ENCODE measurements around the gene CTNNA1. TPM values are rescaled to one million over a fixed set of nuclear protein-coding genes. Genes with fewer than 3 reads are reported as not detected.
A peak's percentile ranks its signal among the peaks of the same experiment; 100 is the strongest.

Gene CTNNA1
- polyA plus RNA-seq, 1 donor (not counting 4 experiments of a cell fraction or from before 2014, with no cell fraction given), result 119 TPM

GRCh38 chr5:138824924-138825863 is 72.0 kb downstream of the CTNNA1 start:
- peaks cover 8% of the 10 kb centered on the region for H4K20me1 ChIP-seq (ENCODE audit: control insufficient read depth, extremely low read depth, insufficient read depth, low read length)
- H2AFZ ChIP-seq (ENCODE audit: control insufficient read depth, low read length), result no peak overlapping the region
- no peaks in the 10 kb centered on the region for H3K4me1 ChIP-seq (ENCODE audit: control insufficient read depth, extremely low read depth, insufficient read depth, low read length)
- dilution Hi-C loops (cut with MboI; ENCODE audit: extremely low pct_ligation_motif_present, low sequenced_read_pairs), result no loop called here
- H3K4me2 ChIP-seq (ENCODE audit: control insufficient read depth, extremely low read depth, insufficient read depth, low read depth, low read length), result no peak overlapping the region
- H3K36me3 ChIP-seq (ENCODE audit: control insufficient read depth in 2 of 2, extremely low read depth in 1 of 2, insufficient read depth in 2 of 2, low read length in 2 of 2), result peaks cover 22% of the 10 kb centered on the region in 2 experiments
- DNase-seq (ENCODE audit: low read depth, low spot score) (no peak), FAIRE-seq (no peak)
- H3K9ac ChIP-seq (ENCODE audit: control insufficient read depth, extremely low read depth, insufficient read depth, low read length), result no peak overlapping the region
- H3K79me2 ChIP-seq (ENCODE audit: control insufficient read depth, insufficient read depth, low read length), result peaks cover 40% of the 10 kb centered on the region
- H3K27ac ChIP-seq (ENCODE audit: control insufficient read depth, insufficient read depth, low read length), result no peak overlapping the region
- TF ChIP-seq EZH2 (IDR thresholded peaks at IDR 0.05; ENCODE audit: low read length) (no peak), CTCF (optimal IDR thresholded peaks at IDR 0.05 in 1 of 3, IDR thresholded peaks at IDR 0.05 in 1 of 3, conservative IDR thresholded peaks at IDR 0.05 in 1 of 3; ENCODE audit: extremely low read depth in 1 of 3, insufficient read depth in 2 of 3, low read length in 3 of 3) (peak in 2 of 3 experiments; percentile 35 to 42)
- H3K9me3 ChIP-seq (ENCODE audit: control insufficient read depth, low read depth, low read length), result no peaks in the 10 kb centered on the region
- no peak overlapping the region for H3K4me3 ChIP-seq (ENCODE audit: control insufficient read depth in 2 of 3, extremely low read depth in 1 of 3, insufficient read depth in 2 of 3, low read depth in 1 of 3, low read length in 3 of 3)
- no peaks in the 10 kb centered on the region for H3K9me1 ChIP-seq (ENCODE audit: control insufficient read depth, extremely low read depth, insufficient read depth, low read length)
- H3K27me3 ChIP-seq (ENCODE audit: control insufficient read depth, extremely low read depth, insufficient read depth, low read length), result no peaks in the 10 kb centered on the region

- DNase-seq (ENCODE audit: low read depth, low spot score), result no peak
- no peak overlapping the region for H3K27ac ChIP-seq (ENCODE audit: control insufficient read depth, insufficient read depth, low read length)
- no peak overlapping the region for H3K4me2 ChIP-seq (ENCODE audit: control insufficient read depth, extremely low read depth, insufficient read depth, low read depth, low read length)
- TF ChIP-seq EZH2 (IDR thresholded peaks at IDR 0.05; ENCODE audit: low read length), result no peak
- TF ChIP-seq CTCF (optimal IDR thresholded peaks at IDR 0.05 in 1 of 3, IDR thresholded peaks at IDR 0.05 in 1 of 3, conservative IDR thresholded peaks at IDR 0.05 in 1 of 3; ENCODE audit: extremely low read depth in 1 of 3, insufficient read depth in 2 of 3, low read length in 3 of 3), result no peak
- H2AFZ ChIP-seq (ENCODE audit: control insufficient read depth, low read length), result no peak overlapping the region
- no peak overlapping the region for H3K9ac ChIP-seq (ENCODE audit: control insufficient read depth, extremely low read depth, insufficient read depth, low read length)
- no peaks in the 10 kb centered on the region for H3K9me3 ChIP-seq (ENCODE audit: control insufficient read depth, low read depth, low read length)
- peaks cover 27 to 29% of the 10 kb centered on the region in 2 experiments for H3K36me3 ChIP-seq (ENCODE audit: control insufficient read depth in 2 of 2, extremely low read depth in 1 of 2, insufficient read depth in 2 of 2, low read length in 2 of 2)
- H4K20me1 ChIP-seq (ENCODE audit: control insufficient read depth, extremely low read depth, insufficient read depth, low read length), result peaks cover 2% of the 10 kb centered on the region
- dilution Hi-C loops (cut with MboI; ENCODE audit: extremely low pct_ligation_motif_present, low sequenced_read_pairs), result no loop called here
- H3K9me1 ChIP-seq (ENCODE audit: control insufficient read depth, extremely low read depth, insufficient read depth, low read length), result no peaks in the 10 kb centered on the region
- H3K4me3 ChIP-seq (ENCODE audit: control insufficient read depth in 2 of 3, extremely low read depth in 1 of 3, insufficient read depth in 2 of 3, low read depth in 1 of 3, low read length in 3 of 3), result no peak overlapping the region
- FAIRE-seq, result no peak
- no peaks in the 10 kb centered on the region for H3K4me1 ChIP-seq (ENCODE audit: control insufficient read depth, extremely low read depth, insufficient read depth, low read length)
- H3K27me3 ChIP-seq (ENCODE audit: control insufficient read depth, extremely low read depth, insufficient read depth, low read length), result no peaks in the 10 kb centered on the region
- H3K79me2 ChIP-seq (ENCODE audit: control insufficient read depth, insufficient read depth, low read length), result peaks cover 39% of the 10 kb centered on the region
These were observed 75.3 kb downstream of the CTNNA1 start for GRCh38 chr5:138828556-138828955.

Measured in keratinocyte (primary cell).